Measurements from ENCODE around the gene ASXL3. TPM values are rescaled to one million over a fixed set of nuclear protein-coding genes. Genes with fewer than 3 reads are reported as not detected.

ASXL3 gene
- total RNA-seq, 4 donors from 2014 or later = 0.93 to 2.2 (median 1.5) TPM

GRCh38 chr18:33541316-33541715 lies 36.7 kb upstream of the ASXL3 start:
- Histone ChIP-seq H3K27me3 (no peaks in the 10 kb centered on the region), H3K4me1 (no peaks in the 10 kb centered on the region), H3K27ac (no peak overlapping the region), H3K36me3 (no peaks in the 10 kb centered on the region), H3K9me3 (no peaks in the 10 kb centered on the region), H3K4me3 (no peak overlapping the region)
- TF ChIP-seq CTCF (IDR thresholded peaks at IDR 0.05) (no peak), POLR2AphosphoS5 (IDR thresholded peaks at IDR 0.05) (no peak), POLR2A (IDR thresholded peaks at IDR 0.05) (no peak)
- 61 to 73% methylated on average over 3 of the region's 3 CpGs for WGBS, 2 donors (ENCODE audit: low coverage in 1 of 2)
- no peak for ATAC-seq

- no peak for TF ChIP-seq POLR2AphosphoS5 (IDR thresholded peaks at IDR 0.05)
- TF ChIP-seq CTCF (IDR thresholded peaks at IDR 0.05) = no peak
- TF ChIP-seq EP300 (IDR thresholded peaks at IDR 0.05) = no peak
- no peak for TF ChIP-seq POLR2A (IDR thresholded peaks at IDR 0.05)
- no peak for ATAC-seq
- no peaks in the 10 kb centered on the region for H3K27me3 ChIP-seq
- WGBS, 2 donors (ENCODE audit: low coverage in 1 of 2) = 89 to 100% methylated on average over 2 of the region's 2 CpGs
- H3K36me3 ChIP-seq = no peaks in the 10 kb centered on the region
- no peaks in the 10 kb centered on the region for H3K4me1 ChIP-seq
- no peak overlapping the region for H3K27ac ChIP-seq
- no peaks in the 10 kb centered on the region for H3K9me3 ChIP-seq
- H3K4me3 ChIP-seq = no peak overlapping the region
These were observed 21.2 kb upstream of the ASXL3 start for GRCh38 chr18:33556846-33557245.

GRCh38 chr18:33557706-33558105 lies 20.3 kb upstream of the ASXL3 start:
- TF ChIP-seq POLR2A (IDR thresholded peaks at IDR 0.05) = no peak
- TF ChIP-seq CTCF (IDR thresholded peaks at IDR 0.05) = no peak
- TF ChIP-seq POLR2AphosphoS5 (IDR thresholded peaks at IDR 0.05) = no peak
- TF ChIP-seq EP300 (IDR thresholded peaks at IDR 0.05) = no peak
- Histone ChIP-seq H3K27ac (no peak overlapping the region), H3K4me1 (no peaks in the 10 kb centered on the region), H3K36me3 (no peaks in the 10 kb centered on the region), H3K4me3 (no peak overlapping the region), H3K27me3 (no peaks in the 10 kb centered on the region), H3K9me3 (no peaks in the 10 kb centered on the region)
- no peak for ATAC-seq
- 84 to 93% methylated on average over 3 of the region's 3 CpGs for WGBS, 2 donors (ENCODE audit: low coverage in 1 of 2)

- Histone ChIP-seq H3K27me3 (no peaks in the 10 kb centered on the region), H3K4me1 (no peaks in the 10 kb centered on the region), H3K9me3 (no peaks in the 10 kb centered on the region), H3K4me3 (no peak overlapping the region), H3K36me3 (no peaks in the 10 kb centered on the region), H3K27ac (no peak overlapping the region)
- WGBS, 2 donors (ENCODE audit: low coverage in 1 of 2) = 63% methylated on average over 1 of the region's 1 CpG; no CpG with 5 or more reads in 1 of the 2 donors
- TF ChIP-seq CTCF (IDR thresholded peaks at IDR 0.05) (no peak), POLR2AphosphoS5 (IDR thresholded peaks at IDR 0.05) (no peak), EP300 (IDR thresholded peaks at IDR 0.05) (no peak), POLR2A (IDR thresholded peaks at IDR 0.05) (no peak)
- no peak for ATAC-seq
These were observed 19.5 kb upstream of the ASXL3 start for GRCh38 chr18:33558529-33558928.

GRCh38 chr18:33560686-33561370 lies 17.2 kb upstream of the ASXL3 start:
- H3K27ac ChIP-seq = no peak overlapping the region

More at GRCh38 chr18:33560686-33561370, 17.2 kb upstream of the ASXL3 start:
- Histone ChIP-seq H3K27me3 (no peaks in the 10 kb centered on the region), H3K4me3 (no peak overlapping the region), H3K9me3 (no peaks in the 10 kb centered on the region), H3K4me1 (no peaks in the 10 kb centered on the region), H3K36me3 (no peaks in the 10 kb centered on the region)
- no peak for TF ChIP-seq CTCF (IDR thresholded peaks at IDR 0.05)
- TF ChIP-seq POLR2A (IDR thresholded peaks at IDR 0.05) = no peak
- no peak for TF ChIP-seq POLR2AphosphoS5 (IDR thresholded peaks at IDR 0.05)
- no peak for TF ChIP-seq EP300 (IDR thresholded peaks at IDR 0.05)
- no peak for ATAC-seq
- 64% methylated on average over 4 of the region's 4 CpGs; no CpG with 5 or more reads in 1 of the 2 donors for WGBS, 2 donors (ENCODE audit: low coverage in 1 of 2)

Measured in gastroesophageal sphincter (tissue), 4 donors.